ENCODE results near the gene RUFY2.

- TF ChIP-seq CTCF (IDR thresholded peaks at IDR 0.05), result no peak
- TF ChIP-seq POLR2A (IDR thresholded peaks at IDR 0.05), result no peak
- TF ChIP-seq POLR2AphosphoS5 (IDR thresholded peaks at IDR 0.05), result no peak
- no peak for TF ChIP-seq EP300 (IDR thresholded peaks at IDR 0.05)
These were observed 72.2 kb downstream of the RUFY2 start for GRCh38 chr10:68334672-68335467.

Data from stomach (tissue), 4 donors.